C4-2B (cell line): Measurements from ENCODE around the gene GPR17.

Experiments
- CTCF ChIP-seq: fragments of 450-650 bp; conservative IDR thresholded peaks from 2 replicates; pipeline ENCODE4 v1.5.1; 2017; ENCODE audit warnings: mild to moderate bottlenecking
- ZFX ChIP-seq: fragments of 450-650 bp; IDR thresholded peaks from 2 replicates; pipeline ENCODE4 v1.6.1; 2017

GRCh38 chr2:127598711-127599110, 47.2 kb upstream of the GPR17 start:
- TF ChIP-seq CTCF (no peak), ZFX (no peak)
